IPS-15b (cell line): ENCODE data around the gene HS3ST3B1.

Source experiments
- H3K27me3 ChIP-seq: one replicate; pipeline ENCODE4 v1.6.1; 2013; ENCODE audit warnings: low read length; ENCODE audit not compliant: control insufficient read depth, insufficient read depth
- H3K36me3 ChIP-seq: one replicate; pipeline ENCODE4 v1.6.1; 2013; ENCODE audit warnings: low read length; ENCODE audit not compliant: control insufficient read depth, insufficient read depth
- H3K4me1 ChIP-seq: one replicate; pipeline ENCODE4 v1.6.1; 2013; ENCODE audit warnings: mild to moderate bottlenecking, low read length; ENCODE audit not compliant: control insufficient read depth, insufficient read depth
- H3K4me3 ChIP-seq: one replicate; pipeline ENCODE4 v1.5.1; 2013; ENCODE audit warnings: low read depth, low read length
- H3K9ac ChIP-seq: one replicate; pipeline ENCODE4 v1.6.1; 2013; ENCODE audit warnings: low read depth, mild to moderate bottlenecking, low read length
- H3K9me3 ChIP-seq: one replicate; pipeline ENCODE4 v1.6.1; 2013; ENCODE audit warnings: mild to moderate bottlenecking, low read length; ENCODE audit not compliant: control insufficient read depth, insufficient read depth

Gene HS3ST3B1

DNA sequence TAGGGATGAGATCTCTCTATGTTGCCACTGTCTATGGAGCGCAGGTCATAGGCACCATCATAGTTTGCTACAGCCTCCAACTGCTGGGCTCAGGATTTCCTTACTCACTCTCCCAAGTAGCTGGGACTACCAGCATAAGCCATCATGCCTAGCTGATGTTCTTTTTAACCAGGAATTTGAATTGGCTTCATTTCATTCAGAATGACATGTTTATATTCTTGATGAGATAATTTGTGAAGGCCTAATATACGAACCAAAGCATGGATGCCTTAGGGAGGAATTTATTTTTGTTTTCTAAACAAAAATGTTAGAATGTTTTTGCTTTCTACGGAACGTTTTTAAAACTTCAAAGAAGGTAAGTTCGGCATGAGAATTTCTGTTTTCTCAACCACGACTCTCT lies 71.6 kb downstream of the HS3ST3B1 start:
- no peak overlapping the region for H3K9ac ChIP-seq
- H3K36me3 ChIP-seq, result no peaks in the 10 kb centered on the region
- H3K27me3 ChIP-seq, result no peaks in the 10 kb centered on the region
- H3K4me1 ChIP-seq, result peaks cover 7% of the 10 kb centered on the region
- no peak overlapping the region for H3K4me3 ChIP-seq
- no peaks in the 10 kb centered on the region for H3K9me3 ChIP-seq

DNA sequence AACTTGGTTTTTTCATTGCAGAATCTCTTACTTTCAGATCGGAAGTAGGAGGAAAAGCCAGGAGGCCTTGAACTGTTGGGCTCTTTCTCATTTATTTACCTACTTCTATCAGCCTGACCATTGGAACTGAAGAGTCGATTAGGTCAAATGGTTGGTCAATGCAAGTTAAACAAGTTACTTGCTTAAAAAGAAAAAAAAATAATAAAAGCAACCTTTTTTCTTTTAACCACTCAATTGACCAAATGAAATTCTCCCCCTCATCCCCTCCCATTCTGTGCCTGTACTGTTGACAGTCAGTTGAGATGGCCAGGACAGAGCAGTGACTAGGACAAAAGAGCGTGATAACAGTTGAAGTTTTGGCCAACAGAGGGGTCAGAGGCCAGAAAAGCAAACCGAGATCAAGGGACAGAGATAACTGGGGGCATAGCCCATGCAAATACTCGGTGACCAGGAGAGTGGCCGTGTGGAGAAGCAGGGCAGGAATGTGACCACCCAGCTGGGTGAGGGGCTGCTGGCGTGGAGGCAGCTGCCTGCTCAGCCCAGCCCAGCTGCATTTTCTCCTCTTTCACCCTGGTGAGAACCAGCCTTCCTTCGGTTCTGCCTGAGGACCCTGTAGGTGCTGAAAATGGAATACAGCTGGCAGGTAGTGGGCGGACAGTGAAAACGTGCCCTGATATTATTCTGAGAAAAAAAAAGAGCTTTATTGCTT lies 72.2 kb downstream of the HS3ST3B1 start:
- no peaks in the 10 kb centered on the region for H3K9me3 ChIP-seq
- no peak overlapping the region for H3K9ac ChIP-seq
- H3K36me3 ChIP-seq, result no peaks in the 10 kb centered on the region
- H3K4me3 ChIP-seq, result no peak overlapping the region
- H3K27me3 ChIP-seq, result no peaks in the 10 kb centered on the region
- peaks cover 7% of the 10 kb centered on the region for H3K4me1 ChIP-seq

DNA sequence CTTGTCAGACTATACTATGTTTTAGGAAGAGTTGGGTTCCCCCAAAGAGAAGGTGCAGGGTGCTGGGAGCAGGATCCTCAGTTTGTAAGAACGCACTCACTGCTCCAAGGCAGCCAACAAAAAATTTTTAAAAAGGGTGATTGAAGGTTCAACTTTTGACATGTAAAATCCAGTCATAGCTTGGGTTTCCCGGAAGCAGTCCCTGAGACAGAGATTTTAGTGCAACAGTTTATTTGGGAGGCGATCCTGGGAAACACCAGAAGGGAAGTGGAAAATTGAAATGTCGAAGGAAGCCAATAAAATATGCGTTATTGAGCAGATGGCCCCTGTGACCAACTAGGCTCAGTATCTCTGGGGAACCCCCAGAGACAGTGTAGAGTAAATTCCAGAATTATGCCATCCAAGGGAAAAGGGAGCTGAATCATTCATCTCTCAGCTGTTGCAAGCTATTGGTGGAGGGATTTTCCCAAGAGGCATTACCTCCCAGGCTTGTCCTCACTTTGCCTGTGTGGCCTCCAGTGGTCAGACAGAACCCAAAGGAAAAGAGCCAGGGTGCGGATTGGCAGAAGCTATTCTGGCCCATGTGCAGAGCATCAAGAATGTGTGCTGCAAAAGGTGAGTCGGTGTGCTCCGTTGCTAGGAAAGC lies 72.9 kb downstream of the HS3ST3B1 start:
- H3K27me3 ChIP-seq, result no peaks in the 10 kb centered on the region
- H3K4me1 ChIP-seq, result peaks cover 7% of the 10 kb centered on the region
- H3K4me3 ChIP-seq, result no peak overlapping the region
- no peaks in the 10 kb centered on the region for H3K36me3 ChIP-seq
- H3K9me3 ChIP-seq, result no peaks in the 10 kb centered on the region
- no peak overlapping the region for H3K9ac ChIP-seq

DNA sequence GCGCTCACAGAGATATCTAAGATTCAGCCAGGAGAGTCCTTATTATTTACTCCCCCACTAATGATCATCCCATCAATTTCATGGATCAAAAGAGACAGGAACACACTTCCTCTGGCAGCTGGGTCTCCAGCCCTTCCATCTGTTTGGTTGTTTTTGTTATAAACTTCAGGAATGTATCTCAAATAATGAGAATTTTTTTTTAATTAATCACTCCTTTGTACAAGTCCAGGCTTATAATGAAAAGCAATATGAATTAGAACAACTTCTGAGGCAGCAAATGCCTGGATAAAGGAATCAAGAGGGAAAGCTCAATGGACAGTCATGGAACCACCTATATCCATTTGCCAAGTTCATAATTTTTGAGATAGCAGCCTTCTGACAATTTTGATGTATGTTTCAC lies 73.4 kb downstream of the HS3ST3B1 start:
- Histone ChIP-seq H3K36me3 (no peaks in the 10 kb centered on the region), H3K4me1 (peaks cover 7% of the 10 kb centered on the region), H3K27me3 (no peaks in the 10 kb centered on the region), H3K4me3 (no peak overlapping the region), H3K9me3 (no peaks in the 10 kb centered on the region), H3K9ac (no peak overlapping the region)

DNA sequence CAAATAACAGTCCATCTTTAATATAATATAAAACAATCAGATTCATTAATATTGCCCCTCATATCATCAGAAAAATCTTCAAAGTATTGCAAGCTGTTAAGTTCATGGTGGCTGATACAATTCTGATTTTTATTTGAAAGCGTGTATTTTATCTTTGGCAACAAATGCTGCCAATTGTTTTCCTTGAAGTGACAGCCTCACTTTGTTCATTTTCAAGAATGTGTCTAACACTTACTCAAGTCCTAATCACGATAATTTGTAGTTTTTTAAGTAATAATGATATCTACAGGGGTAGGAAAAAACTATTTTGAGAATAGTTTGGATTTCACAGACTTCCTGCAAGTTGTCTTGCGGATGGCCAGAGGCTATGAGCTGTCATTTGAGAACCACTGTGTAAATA lies 75.8 kb downstream of the HS3ST3B1 start:
- Histone ChIP-seq H3K9me3 (no peaks in the 10 kb centered on the region), H3K4me1 (peaks cover 7% of the 10 kb centered on the region), H3K9ac (no peak overlapping the region), H3K4me3 (no peak overlapping the region), H3K27me3 (no peaks in the 10 kb centered on the region), H3K36me3 (no peaks in the 10 kb centered on the region)

DNA sequence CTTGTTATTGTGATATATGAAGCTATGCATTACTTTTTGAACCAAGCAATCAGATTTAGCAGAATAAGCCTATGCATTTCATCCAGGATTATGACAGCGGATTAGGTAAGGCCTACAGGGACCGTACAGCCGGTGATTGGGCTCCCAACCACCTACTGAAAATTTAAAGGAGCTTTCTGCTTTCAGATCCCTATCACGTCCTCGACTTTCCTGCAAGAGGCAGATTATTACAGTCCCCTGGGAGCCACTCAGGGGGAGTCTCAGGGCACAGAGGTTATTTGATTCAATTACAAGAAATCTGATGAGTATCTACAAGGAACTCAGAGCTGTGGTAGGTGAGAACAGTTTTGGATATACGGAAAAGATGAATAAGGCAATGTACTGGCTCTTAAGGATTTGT lies 80.7 kb downstream of the HS3ST3B1 start:
- H3K4me3 ChIP-seq, result no peak overlapping the region
- no peak overlapping the region for H3K9ac ChIP-seq
- no peaks in the 10 kb centered on the region for H3K36me3 ChIP-seq
- H3K27me3 ChIP-seq, result no peaks in the 10 kb centered on the region
- H3K4me1 ChIP-seq, result no peaks in the 10 kb centered on the region
- no peaks in the 10 kb centered on the region for H3K9me3 ChIP-seq

DNA sequence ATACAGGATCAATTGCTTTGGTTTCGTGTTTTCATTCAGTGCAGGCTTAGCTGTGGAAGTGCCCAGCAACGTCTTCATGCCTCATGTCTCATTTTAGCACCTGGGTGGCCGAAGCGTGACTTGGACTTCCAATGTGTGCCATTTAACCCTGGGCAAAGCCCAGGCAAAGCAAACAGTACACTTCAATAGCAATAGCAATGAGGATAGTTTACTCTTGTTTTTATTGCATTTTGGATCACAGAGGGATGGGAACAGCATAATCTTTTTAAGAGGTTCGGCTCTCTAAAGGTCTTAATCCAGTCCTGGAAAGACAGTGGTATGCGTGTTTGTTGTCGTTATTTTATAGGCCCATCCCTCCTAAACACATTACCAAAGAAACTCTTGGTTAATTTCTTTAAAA lies 86.2 kb downstream of the HS3ST3B1 start:
- H3K4me3 ChIP-seq, result no peak overlapping the region
- H3K36me3 ChIP-seq, result no peaks in the 10 kb centered on the region
- H3K27me3 ChIP-seq, result no peaks in the 10 kb centered on the region
- H3K9me3 ChIP-seq, result no peaks in the 10 kb centered on the region
- H3K4me1 ChIP-seq, result peaks cover 4% of the 10 kb centered on the region
- no peak overlapping the region for H3K9ac ChIP-seq

DNA sequence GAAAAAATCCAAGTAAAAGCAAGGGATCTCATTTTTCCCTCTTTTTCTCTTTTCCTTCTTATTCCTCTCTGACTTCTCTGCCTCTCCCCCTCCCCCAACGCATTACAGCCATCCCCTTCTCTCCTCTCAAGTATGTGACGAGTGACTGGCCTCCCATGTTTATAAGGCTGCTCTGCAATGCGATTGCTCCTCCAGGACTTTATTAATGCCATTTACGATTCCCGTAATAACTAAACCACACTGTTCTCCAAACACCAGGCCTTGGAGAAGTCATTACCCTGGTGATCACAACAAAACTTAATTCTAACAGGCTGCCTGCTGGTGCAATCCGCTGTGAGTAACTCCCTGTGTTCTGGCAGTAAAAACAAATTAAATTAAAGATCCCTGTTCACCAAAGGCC lies 88.8 kb downstream of the HS3ST3B1 start:
- no peak overlapping the region for H3K4me3 ChIP-seq
- no peaks in the 10 kb centered on the region for H3K36me3 ChIP-seq
- H3K9ac ChIP-seq, result no peak overlapping the region
- H3K9me3 ChIP-seq, result no peaks in the 10 kb centered on the region
- no peaks in the 10 kb centered on the region for H3K27me3 ChIP-seq
- peaks cover 4% of the 10 kb centered on the region for H3K4me1 ChIP-seq

DNA sequence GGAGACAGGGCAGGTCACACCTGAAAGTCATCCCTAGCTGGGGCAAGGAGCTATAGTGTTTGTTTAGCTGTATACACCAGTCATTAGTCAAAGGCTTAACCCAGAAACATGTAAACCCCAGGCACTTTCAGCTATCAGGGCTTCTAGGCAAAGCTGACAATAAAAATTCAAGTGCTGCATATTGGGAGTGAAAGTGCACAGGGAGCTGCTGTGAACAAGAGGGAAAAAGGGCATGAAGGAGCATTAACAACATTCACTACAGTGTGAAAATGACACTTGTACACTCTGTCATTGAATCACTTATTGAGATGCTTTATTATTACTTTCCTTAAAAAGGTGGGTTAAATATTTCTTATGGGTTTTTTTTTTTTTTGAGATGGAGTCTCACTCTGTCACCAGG lies 92.8 kb downstream of the HS3ST3B1 start:
- Histone ChIP-seq H3K36me3 (no peaks in the 10 kb centered on the region), H3K4me1 (peaks cover 4% of the 10 kb centered on the region), H3K9me3 (no peaks in the 10 kb centered on the region), H3K27me3 (no peaks in the 10 kb centered on the region), H3K4me3 (no peak overlapping the region), H3K9ac (no peak overlapping the region)

DNA sequence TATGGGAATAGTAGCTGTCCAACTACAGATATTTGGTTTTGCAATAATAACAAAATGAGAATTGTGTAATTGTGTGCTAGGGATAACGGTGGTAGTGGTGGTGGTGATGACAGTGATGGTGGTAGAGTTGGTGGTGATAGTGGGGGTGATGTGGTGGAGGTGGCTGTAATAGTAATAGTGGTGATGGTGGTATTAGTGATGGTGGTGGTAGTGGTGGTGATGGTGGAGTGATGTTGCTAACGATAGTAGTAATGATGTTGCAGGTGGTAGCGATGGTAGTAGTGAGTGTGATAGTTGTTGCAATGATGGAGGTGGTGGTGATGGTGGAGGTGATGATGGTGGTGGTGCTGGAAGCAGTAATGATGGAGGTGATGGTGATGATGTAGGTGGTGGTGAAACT lies 94.4 kb downstream of the HS3ST3B1 start:
- no peaks in the 10 kb centered on the region for H3K9me3 ChIP-seq
- H3K27me3 ChIP-seq, result no peaks in the 10 kb centered on the region
- no peak overlapping the region for H3K4me3 ChIP-seq
- no peak overlapping the region for H3K9ac ChIP-seq
- no peaks in the 10 kb centered on the region for H3K4me1 ChIP-seq
- H3K36me3 ChIP-seq, result no peaks in the 10 kb centered on the region

DNA sequence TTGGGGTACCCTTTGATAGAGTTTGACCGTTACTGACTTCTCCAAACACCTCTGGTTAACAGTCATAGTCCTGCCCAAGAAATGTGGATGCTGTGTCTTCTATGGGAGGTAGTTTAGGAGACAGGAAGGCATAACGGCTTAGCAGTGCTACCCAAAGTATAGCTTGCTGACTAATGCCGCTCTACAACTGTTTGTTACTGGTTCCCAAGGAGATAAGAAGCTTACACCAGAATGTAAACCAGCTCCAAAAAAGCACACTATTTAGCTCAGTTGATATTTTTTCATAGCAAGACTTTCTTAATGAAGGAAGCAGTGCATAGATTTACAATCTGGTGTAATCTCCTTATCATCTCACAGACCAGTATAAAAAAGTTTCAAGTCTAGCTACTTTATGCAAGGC lies 95.7 kb downstream of the HS3ST3B1 start:
- no peaks in the 10 kb centered on the region for H3K27me3 ChIP-seq
- H3K9ac ChIP-seq, result no peak overlapping the region
- no peaks in the 10 kb centered on the region for H3K9me3 ChIP-seq
- no peaks in the 10 kb centered on the region for H3K36me3 ChIP-seq
- no peak overlapping the region for H3K4me3 ChIP-seq
- H3K4me1 ChIP-seq, result no peaks in the 10 kb centered on the region

DNA sequence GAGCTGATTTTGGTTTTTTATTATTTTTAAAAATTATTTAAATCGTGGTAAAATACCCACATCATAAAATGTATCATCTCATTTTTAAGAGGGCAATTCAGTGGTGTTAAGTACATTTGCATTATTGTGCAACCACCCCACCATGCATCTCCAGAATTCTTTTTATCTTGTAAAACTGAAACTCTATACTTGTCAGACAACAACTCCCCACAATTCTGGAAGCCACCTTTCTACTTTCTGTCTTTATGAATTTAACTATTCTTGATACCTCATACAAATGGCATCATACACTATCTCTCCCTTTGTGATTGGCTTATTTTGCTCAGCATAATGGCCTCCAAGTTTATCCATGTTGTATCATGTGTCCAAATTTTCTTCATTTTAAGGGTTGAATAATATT lies 97.9 kb downstream of the HS3ST3B1 start:
- H3K36me3 ChIP-seq, result no peaks in the 10 kb centered on the region
- no peaks in the 10 kb centered on the region for H3K4me1 ChIP-seq
- no peaks in the 10 kb centered on the region for H3K27me3 ChIP-seq
- no peak overlapping the region for H3K4me3 ChIP-seq
- no peaks in the 10 kb centered on the region for H3K9me3 ChIP-seq
- H3K9ac ChIP-seq, result no peak overlapping the region
